Keratinocyte (primary cell): Measurements from ENCODE around the gene PSMD8. TPM values are rescaled to one million over a fixed set of nuclear protein-coding genes. Genes with fewer than 3 reads are reported as not detected.

Experiments
- DNase-seq: peaks from one replicate; pipeline ENCODE4 v3.0.0-alpha.2; 2011; ENCODE audit warnings: low read depth, missing footprints, low spot score
- FAIRE-seq: peaks from 2 replicates; lab custom pipeline; 2011; peaks lifted over from hg19 to GRCh38; lab: Jason Lieb, UNC
- H2AFZ ChIP-seq: 2 replicates; pipeline ENCODE4 v1.6.0; 2012; ENCODE audit warnings: low read length, control low read depth, inconsistent platforms; ENCODE audit not compliant: control insufficient read depth
- H3K27ac ChIP-seq: 2 replicates; pipeline ENCODE4 v1.5.1; 2011; ENCODE audit warnings: low read length; ENCODE audit not compliant: control insufficient read depth, insufficient read depth
- H3K27me3 ChIP-seq: 3 replicates; pipeline ENCODE4 v1.6.0; 2011; ENCODE audit warnings: low read length; ENCODE audit not compliant: control insufficient read depth, insufficient read depth; ENCODE audit errors: extremely low read depth
- H3K36me3 ChIP-seq, 2 experiments: 2 replicates in 1 of 2; 3 replicates in 1 of 2; pipeline ENCODE4 v1.5.1; 2011; ENCODE audit warnings: low read length in 2 of 2, mild to moderate bottlenecking in 1 of 2; ENCODE audit not compliant: control insufficient read depth in 2 of 2, insufficient read depth in 2 of 2; ENCODE audit errors: extremely low read depth in 1 of 2
- H3K4me1 ChIP-seq: 3 replicates; pipeline ENCODE4 v1.5.1; 2011; ENCODE audit warnings: low read length; ENCODE audit not compliant: control insufficient read depth, insufficient read depth; ENCODE audit errors: extremely low read depth
- H3K4me2 ChIP-seq: 3 replicates; pipeline ENCODE4 v1.6.0; 2011; ENCODE audit warnings: low read depth, low read length; ENCODE audit not compliant: control insufficient read depth, insufficient read depth; ENCODE audit errors: extremely low read depth
- H3K4me3 ChIP-seq, 3 experiments: fragments of 200-600 bp in 1 of 3; sonication (generic) in 1 of 3; 2 replicates in 2 of 3; 3 replicates in 1 of 3; pipeline ENCODE4 v1.5.1; 2011 to 2016; ENCODE audit warnings: low read length in 3 of 3, mild to moderate bottlenecking in 3 of 3, control low read depth in 2 of 3, inconsistent platforms in 1 of 3, low read depth in 1 of 3, mixed read lengths in 1 of 3, mixed run types in 1 of 3, moderate library complexity in 1 of 3; ENCODE audit not compliant: control insufficient read depth in 2 of 3, insufficient read depth in 2 of 3; ENCODE audit errors: extremely low read depth in 1 of 3
- H3K79me2 ChIP-seq: 2 replicates; pipeline ENCODE4 v1.6.0; 2012; ENCODE audit warnings: low read length; ENCODE audit not compliant: control insufficient read depth, insufficient read depth
- H3K9ac ChIP-seq: 3 replicates; pipeline ENCODE4 v1.6.0; 2011; ENCODE audit warnings: low read length; ENCODE audit not compliant: control insufficient read depth, insufficient read depth; ENCODE audit errors: extremely low read depth
- H3K9me1 ChIP-seq: 3 replicates; pipeline ENCODE4 v1.6.0; 2011; ENCODE audit warnings: low read length; ENCODE audit not compliant: control insufficient read depth, insufficient read depth; ENCODE audit errors: extremely low read depth
- H3K9me3 ChIP-seq: 2 replicates; pipeline ENCODE4 v1.5.1; 2012; ENCODE audit warnings: low read depth, low read length; ENCODE audit not compliant: control insufficient read depth
- H4K20me1 ChIP-seq: 3 replicates; pipeline ENCODE4 v1.6.0; 2011; ENCODE audit warnings: low read length; ENCODE audit not compliant: control insufficient read depth, insufficient read depth; ENCODE audit errors: extremely low read depth
- CTCF ChIP-seq, 3 experiments: IDR thresholded peaks in 1 of 3; conservative IDR thresholded peaks in 1 of 3; optimal IDR thresholded peaks in 1 of 3; 2 replicates in 2 of 3; 3 replicates in 1 of 3; pipeline versions ENCODE3 to v1.5.1; 2011; ENCODE audit warnings: low read length in 3 of 3, mild to moderate bottlenecking in 3 of 3, moderate library complexity in 2 of 3, control low read depth in 1 of 3, inconsistent platforms in 1 of 3; ENCODE audit not compliant: insufficient read depth in 2 of 3; ENCODE audit errors: extremely low read depth in 1 of 3
- EZH2 ChIP-seq: IDR thresholded peaks from one replicate; pipeline ENCODE4 v1.6.1; 2012; ENCODE audit warnings: inconsistent platforms, mild to moderate bottlenecking, low read length, moderate library complexity
- dilution Hi-C: fragments of 300-500 bp; cut with MboI; formaldehyde crosslinking; loops from one replicate; pipeline ENCODE4 v1.7.0; 2020; ENCODE audit warnings: low sequenced_read_pairs; ENCODE audit not compliant: extremely low pct_ligation_motif_present
- polyA plus RNA-seq, 5 experiments: library from polyadenylated mRNA; depleted of rRNA in 3 of 5; stranded (reverse) in 3 of 5; stranded (forward) in 1 of 5; unstranded in 1 of 5; fragments of >200 nt; gene quantifications; 1 replicate in 1 of 5; 2 replicates in 3 of 5; 3 replicates in 1 of 5; pipeline versions ENCODE4 v1.2.1 to v1.2.3, GENCODE V29; 2011 to 2012; ENCODE audit warnings: missing spikeins in 2 of 5, low read depth in 1 of 5, low replicate concordance in 1 of 5

The PSMD8 gene
- polyA plus RNA-seq, 1 donor (not counting 4 experiments of a cell fraction or from before 2014, with no cell fraction given): 346 TPM

DNA sequence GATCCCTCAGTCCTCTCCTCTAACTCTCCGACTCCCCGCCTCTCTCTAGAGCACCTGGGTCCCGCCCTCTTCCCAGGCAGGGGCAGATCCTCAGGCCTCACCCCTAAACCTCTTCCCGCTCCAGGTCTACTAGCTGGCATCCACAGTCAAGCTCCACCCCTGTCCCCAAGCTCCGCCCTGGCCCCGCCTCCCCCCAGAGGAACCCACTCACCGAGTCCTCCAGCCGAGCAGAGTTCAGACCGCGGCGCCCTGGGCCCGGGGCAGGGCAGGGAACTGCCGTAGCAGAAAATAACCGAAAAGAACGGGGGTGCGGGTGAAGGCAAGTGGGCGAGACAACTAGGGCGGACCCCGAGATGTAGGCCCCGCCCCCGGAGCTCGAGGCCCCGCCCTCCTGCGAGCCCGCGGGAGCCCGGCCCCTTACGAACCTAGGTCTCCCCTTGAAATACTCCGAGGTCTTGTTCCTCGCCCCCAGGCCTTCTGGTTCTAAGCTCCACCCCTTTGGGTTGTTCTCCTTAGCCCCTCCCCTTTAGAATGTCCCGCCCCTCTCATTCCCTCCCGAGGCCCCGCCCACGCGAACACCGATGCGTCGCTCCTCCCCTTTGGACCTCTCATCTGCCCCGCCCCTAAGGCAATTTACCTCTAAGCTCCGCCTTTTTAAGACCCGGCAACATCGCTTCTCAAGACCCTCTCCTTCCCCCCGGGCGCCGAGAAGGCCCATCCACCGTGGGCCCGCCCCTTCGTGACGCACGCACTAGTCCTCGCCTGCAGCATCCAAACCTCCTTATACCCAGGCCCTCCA, 13.4 kb downstream of the PSMD8 start, which contains the start of gene GGN:
TSS of gene GGN (minus strand) at position 485 of the 799 bp plus-strand sequence. CDS start 773 bp downstream, outside the sequence.
- H3K9ac ChIP-seq: peak within 1 kb of the TSS; percentile 71
- H3K9me3 ChIP-seq: no peaks in the 10 kb centered on the region
- H3K9me1 ChIP-seq: peaks cover 2% of the 10 kb centered on the region
- dilution Hi-C loops: no loop called here
- peak within 1 kb of the TSS; percentile 61 for H3K27ac ChIP-seq
- TF ChIP-seq CTCF (optimal IDR thresholded peaks at IDR 0.05 in 1 of 3, IDR thresholded peaks at IDR 0.05 in 1 of 3, conservative IDR thresholded peaks at IDR 0.05 in 1 of 3; ENCODE audit: extremely low read depth in 1 of 3, insufficient read depth in 2 of 3, low read length in 3 of 3): no peak
- no peak for TF ChIP-seq EZH2
- no peaks in the 10 kb centered on the region for H3K27me3 ChIP-seq
- H3K79me2 ChIP-seq: peaks cover 4% of the 10 kb centered on the region
- peak within 1 kb of the TSS; percentile 70 for H2AFZ ChIP-seq
- peak within 1 kb of the TSS; percentile 67 to 88 (median 74) for H3K4me3 ChIP-seq
- FAIRE-seq (peak; percentile 90), DNase-seq (peak; percentile 96)
- peaks cover 7% of the 10 kb centered on the region for H4K20me1 ChIP-seq
- H3K4me1 ChIP-seq: peaks cover 19% of the 10 kb centered on the region
- H3K36me3 ChIP-seq: peaks cover 8 to 19% of the 10 kb centered on the region in 2 experiments
- H3K4me2 ChIP-seq: peak within 1 kb of the TSS; percentile 95

DNA sequence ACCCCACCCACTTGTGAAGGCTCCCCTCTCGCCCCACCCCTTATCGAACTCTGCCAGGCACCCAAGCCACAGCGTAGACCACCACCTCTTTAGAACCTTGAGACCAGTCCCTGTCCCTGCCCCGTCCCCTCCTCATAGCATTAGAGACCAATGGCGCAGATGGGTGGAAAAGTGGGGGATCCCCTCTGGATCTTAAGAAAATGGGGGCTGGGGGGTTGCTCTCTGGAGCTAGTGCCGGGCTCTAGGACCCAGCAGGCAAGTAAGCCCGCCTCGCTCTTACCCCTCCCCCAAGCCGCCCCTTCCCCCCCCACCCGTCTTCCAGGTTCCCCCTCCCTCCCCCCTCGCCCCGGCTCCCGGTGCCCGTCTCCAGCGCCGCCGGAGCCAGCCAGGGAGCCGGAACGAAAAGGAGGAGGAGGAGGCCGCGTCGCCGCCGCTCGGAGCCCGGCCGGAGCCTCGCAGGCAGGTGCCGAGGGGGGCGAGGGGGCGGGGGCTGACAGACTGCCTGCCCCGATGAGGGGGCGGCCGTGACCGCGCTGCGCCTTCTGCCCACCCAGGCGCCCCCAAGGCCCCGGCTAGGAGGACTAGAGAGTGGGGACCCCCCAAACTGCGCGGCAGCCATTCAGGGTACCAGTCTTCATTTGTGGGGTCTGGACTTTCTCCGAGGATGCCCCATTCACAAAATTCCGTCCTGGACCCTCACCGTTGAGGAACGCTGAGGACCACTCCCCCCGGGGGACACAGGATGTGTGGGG, 14.2 kb downstream of the PSMD8 start, which contains the start of gene SPRED3:
TSS of gene SPRED3 (plus strand) at position 349 of the 752 bp plus-strand sequence. CDS start 1,606 bp downstream, outside the sequence.
- DNase-seq: no peak
- peaks cover 4% of the 10 kb centered on the region for H3K79me2 ChIP-seq
- peak within 1 kb of the TSS; percentile 70 for H2AFZ ChIP-seq

More for the DNA sequence above, 14.2 kb downstream of the PSMD8 start, which contains the start of gene SPRED3:
- no peak for FAIRE-seq
- H3K4me3 ChIP-seq: peak within 1 kb of the TSS; percentile 67 to 88 (median 74)
- H3K9ac ChIP-seq: peak within 1 kb of the TSS; percentile 71
- peaks cover 7% of the 10 kb centered on the region for H4K20me1 ChIP-seq
- peaks cover 7 to 12% of the 10 kb centered on the region in 2 experiments for H3K36me3 ChIP-seq
- no peaks in the 10 kb centered on the region for H3K9me3 ChIP-seq
- no peaks in the 10 kb centered on the region for H3K27me3 ChIP-seq
- TF ChIP-seq EZH2 (no peak), CTCF (optimal IDR thresholded peaks at IDR 0.05 in 1 of 3, IDR thresholded peaks at IDR 0.05 in 1 of 3, conservative IDR thresholded peaks at IDR 0.05 in 1 of 3; ENCODE audit: extremely low read depth in 1 of 3, insufficient read depth in 2 of 3, low read length in 3 of 3) (no peak)
- peak within 1 kb of the TSS; percentile 95 for H3K4me2 ChIP-seq
- peak within 1 kb of the TSS; percentile 61 for H3K27ac ChIP-seq
- H3K4me1 ChIP-seq: peaks cover 16% of the 10 kb centered on the region
- dilution Hi-C loops: no loop called here
- H3K9me1 ChIP-seq: peaks cover 2% of the 10 kb centered on the region
